A673 (cell line): ENCODE measurements around the gene CYBA. TPM values are rescaled to one million over a fixed set of nuclear protein-coding genes. Genes with fewer than 3 reads are reported as not detected.

Experiments
- BruUV-seq: library from RNA; stranded (reverse); fragments of 400-500 nt; replicated peaks from 2 replicates; lab custom pipeline; 2021; lab: Mats Ljungman, UMichigan
- CTCF ChIA-PET: fragments of 300-600 bp; sonication (Branson Sonifier 250); formaldehyde crosslinking; loops from one replicate; lab custom pipeline; 2022; ENCODE audit warnings: antibody characterized with exemption; lab: Charles Lee
- POLR2A ChIA-PET: fragments of 300-600 bp; sonication (Branson Sonifier 250); formaldehyde crosslinking; loops from one replicate; lab custom pipeline; 2022; ENCODE audit warnings: antibody characterized with exemption; ENCODE audit not compliant: low non-redundant PET; lab: Charles Lee
- DNase-seq: peaks from one replicate; pipeline ENCODE4 v3.0.0-alpha.2; 2015; ENCODE audit warnings: low spot score
- H3K27ac ChIP-seq: fragments of 200-600 bp; sonication (generic); 2 replicates; pipeline ENCODE4 v1.5.1; 2016; ENCODE audit warnings: mixed run types, low read depth, mild to moderate bottlenecking, mixed read lengths, antibody characterized with exemption, low read length; ENCODE audit not compliant: poor library complexity, severe bottlenecking
- H3K27me3 ChIP-seq: fragments of 200-600 bp; sonication (generic); replicated peaks from 2 replicates; pipeline ENCODE4 v1.6.1; 2017; ENCODE audit warnings: mixed run types, low read depth, mild to moderate bottlenecking, mixed read lengths, antibody characterized with exemption, low read length; ENCODE audit not compliant: insufficient read depth, poor library complexity
- H3K36me3 ChIP-seq: fragments of 200-600 bp; sonication (generic); 2 replicates; pipeline ENCODE4 v1.6.1; 2016; ENCODE audit warnings: mixed run types, mild to moderate bottlenecking, mixed read lengths, antibody characterized with exemption, low read length; ENCODE audit not compliant: insufficient read depth, poor library complexity, severe bottlenecking
- H3K4me1 ChIP-seq: fragments of 200-600 bp; sonication (generic); 2 replicates; pipeline ENCODE4 v1.6.1; 2017; ENCODE audit warnings: mixed run types, mild to moderate bottlenecking, mixed read lengths, antibody characterized with exemption, low read length; ENCODE audit not compliant: insufficient read depth, poor library complexity, severe bottlenecking
- H3K4me3 ChIP-seq: fragments of 200-600 bp; sonication (generic); 2 replicates; pipeline ENCODE4 v1.5.1; 2016; ENCODE audit warnings: low read depth, mixed run types, mild to moderate bottlenecking, mixed read lengths, low read length; ENCODE audit not compliant: poor library complexity, severe bottlenecking
- H3K9me3 ChIP-seq: fragments of 200-600 bp; sonication (generic); 2 replicates; pipeline ENCODE4 v1.6.1; 2016; ENCODE audit warnings: mixed run types, low read depth, mild to moderate bottlenecking, mixed read lengths, antibody characterized with exemption, low read length; ENCODE audit not compliant: poor library complexity, severe bottlenecking
- EZH2 ChIP-seq: fragments of 200-600 bp; sonication (generic); IDR thresholded peaks from 2 replicates; pipeline ENCODE4 v1.6.1; 2017; ENCODE audit warnings: borderline replicate concordance, low read depth, mild to moderate bottlenecking, mixed read lengths, antibody characterized with exemption, low read length; ENCODE audit not compliant: poor library complexity, severe bottlenecking
- intact Hi-C: fragments of 100-400 bp; cut with micrococcal nuclease; formaldehyde crosslinking; loops from one replicate; pipeline ENCODE4 v1.10.0; 2022; ENCODE audit not compliant: unreplicated experiment
- total RNA-seq: library from RNA; stranded (reverse); gene quantifications from 2 replicates; pipeline ENCODE4 v1.2.3, GENCODE V29; 2021
- TF ChIP-seq, protein P1 (sequence below): fragments of 300-800, 200-600 bp; sonication (generic); conservative IDR thresholded peaks from 2 replicates; pipeline ENCODE4 v1.5.1; 2017; ENCODE audit warnings: low read depth, mild to moderate bottlenecking, antibody characterized with exemption, low read length, moderate library complexity, mixed read lengths

CYBA gene
- total RNA-seq, 1 experiment from 2014 or later, result 44.7 TPM

DNA sequence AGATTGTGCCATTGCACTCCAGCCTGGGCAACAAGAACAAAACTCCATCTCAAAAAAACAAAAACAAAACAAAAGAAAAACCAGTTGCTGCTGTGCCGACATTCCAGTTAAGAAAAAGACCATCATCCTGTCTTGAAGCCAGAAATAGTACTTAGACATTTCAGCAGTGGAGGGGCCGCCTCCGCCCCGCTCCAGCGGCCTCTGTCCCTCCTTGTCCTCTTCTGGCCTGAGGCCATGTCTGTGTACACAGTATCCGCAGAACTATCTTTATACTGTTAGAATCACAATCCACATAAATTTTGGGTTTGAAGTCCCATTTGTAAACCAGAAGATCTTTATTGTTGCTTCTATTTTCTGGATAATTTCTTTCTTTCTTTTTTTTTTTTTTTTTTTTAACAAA lies 55.8 kb downstream of the CYBA start:
- Histone ChIP-seq H3K4me3 (no peak overlapping the region), H3K36me3 (peaks cover 26% of the 10 kb centered on the region), H3K27me3 (no peaks in the 10 kb centered on the region), H3K9me3 (no peaks in the 10 kb centered on the region), H3K4me1 (no peaks in the 10 kb centered on the region), H3K27ac (no peak overlapping the region)
- no TSS peak for BruUV-seq
- TF ChIP-seq, protein P1, sequence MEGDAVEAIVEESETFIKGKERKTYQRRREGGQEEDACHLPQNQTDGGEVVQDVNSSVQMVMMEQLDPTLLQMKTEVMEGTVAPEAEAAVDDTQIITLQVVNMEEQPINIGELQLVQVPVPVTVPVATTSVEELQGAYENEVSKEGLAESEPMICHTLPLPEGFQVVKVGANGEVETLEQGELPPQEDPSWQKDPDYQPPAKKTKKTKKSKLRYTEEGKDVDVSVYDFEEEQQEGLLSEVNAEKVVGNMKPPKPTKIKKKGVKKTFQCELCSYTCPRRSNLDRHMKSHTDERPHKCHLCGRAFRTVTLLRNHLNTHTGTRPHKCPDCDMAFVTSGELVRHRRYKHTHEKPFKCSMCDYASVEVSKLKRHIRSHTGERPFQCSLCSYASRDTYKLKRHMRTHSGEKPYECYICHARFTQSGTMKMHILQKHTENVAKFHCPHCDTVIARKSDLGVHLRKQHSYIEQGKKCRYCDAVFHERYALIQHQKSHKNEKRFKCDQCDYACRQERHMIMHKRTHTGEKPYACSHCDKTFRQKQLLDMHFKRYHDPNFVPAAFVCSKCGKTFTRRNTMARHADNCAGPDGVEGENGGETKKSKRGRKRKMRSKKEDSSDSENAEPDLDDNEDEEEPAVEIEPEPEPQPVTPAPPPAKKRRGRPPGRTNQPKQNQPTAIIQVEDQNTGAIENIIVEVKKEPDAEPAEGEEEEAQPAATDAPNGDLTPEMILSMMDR, result no peak
- no peak for TF ChIP-seq EZH2
- intact Hi-C loops, result no loop called here
- CTCF ChIA-PET, result no interaction called here
- POLR2A ChIA-PET, result no interaction called here
- DNase-seq, result no peak

DNA sequence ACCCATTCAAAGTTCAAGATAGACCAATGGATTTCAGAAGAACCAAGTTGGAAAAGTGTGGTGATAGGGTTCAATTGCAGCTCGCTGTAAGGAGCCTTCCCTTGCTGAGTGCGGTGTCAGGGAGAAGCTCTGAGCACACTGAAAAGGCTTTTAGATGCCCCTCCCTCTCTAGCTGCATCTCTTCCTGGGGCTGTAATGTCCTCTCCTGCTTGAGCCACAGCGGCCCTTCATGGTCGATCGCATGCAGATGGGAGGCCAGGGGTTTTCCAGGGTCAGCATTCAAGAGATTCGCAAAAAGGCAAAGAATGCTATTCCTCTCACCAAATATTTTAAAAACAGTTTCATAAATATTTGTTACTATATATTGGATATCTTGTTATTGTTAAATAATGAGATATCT lies 56.9 kb downstream of the CYBA start:
- POLR2A ChIA-PET, result no interaction called here
- CTCF ChIA-PET, result no interaction called here
- no peak for DNase-seq
- intact Hi-C loops, result no loop called here
- no peak overlapping the region for H3K4me3 ChIP-seq
- BruUV-seq, result no TSS peak
- no peak for TF ChIP-seq EZH2
- TF ChIP-seq, protein P1, result no peak
- H3K27ac ChIP-seq, result no peak overlapping the region
- H3K9me3 ChIP-seq, result no peaks in the 10 kb centered on the region
- no peaks in the 10 kb centered on the region for H3K27me3 ChIP-seq
- H3K36me3 ChIP-seq, result peaks cover 24% of the 10 kb centered on the region
- H3K4me1 ChIP-seq, result no peaks in the 10 kb centered on the region

DNA sequence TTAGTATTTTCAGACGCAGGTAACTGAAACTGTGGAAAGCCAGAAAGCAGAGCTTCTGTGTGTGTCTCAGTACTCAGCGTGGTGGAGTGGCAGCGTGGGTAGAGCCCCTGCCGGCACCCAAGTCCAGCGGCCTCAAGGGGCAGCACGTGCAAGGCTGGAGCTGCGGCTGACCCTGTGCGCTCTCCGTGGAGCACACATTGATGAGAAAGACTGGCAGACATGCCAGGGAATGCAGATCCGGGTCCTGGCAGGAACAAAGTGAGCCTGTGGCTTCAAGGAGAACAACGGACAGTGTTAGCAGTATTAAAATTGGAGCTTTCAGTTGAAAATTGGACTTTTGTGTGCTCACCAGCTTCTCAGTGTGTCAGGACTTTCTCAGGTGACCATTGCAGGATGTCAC lies 57.4 kb downstream of the CYBA start:
- intact Hi-C loops, result no loop called here
- no TSS peak for BruUV-seq
- no peak for TF ChIP-seq EZH2
- TF ChIP-seq, protein P1, result no peak
- Histone ChIP-seq H3K4me3 (no peak overlapping the region), H3K9me3 (no peaks in the 10 kb centered on the region), H3K36me3 (peaks cover 23% of the 10 kb centered on the region), H3K4me1 (no peaks in the 10 kb centered on the region), H3K27me3 (no peaks in the 10 kb centered on the region), H3K27ac (no peak overlapping the region)
- ChIA-PET POLR2A (no interaction called here), CTCF (no interaction called here)
- DNase-seq, result no peak

Other genes with a start within 250 kb of the CYBA start
- 5.6 and 6.7 TPM in 2 replicates for gene ZFPM1, start 197.8 kb downstream of the CYBA start, total RNA-seq
- 75.9 and 83.4 TPM in 2 replicates for gene ZC3H18, start 80.7 kb downstream of the CYBA start, total RNA-seq
- gene IL17C, start 12.5 kb downstream of the CYBA start, total RNA-seq, result 0.28 TPM in 1 of 2 replicates, not detected in the other
- 127 and 131 TPM in 2 replicates for gene MVD, start 12.0 kb upstream of the CYBA start, total RNA-seq
- gene SNAI3, start 35.5 kb upstream of the CYBA start, total RNA-seq, result not detected in 2 replicates
- gene RNF166, start 55.4 kb upstream of the CYBA start, total RNA-seq, result 32.3 and 36.3 TPM in 2 replicates
- gene CTU2, start 55.5 kb upstream of the CYBA start, total RNA-seq, result 45.0 and 47.5 TPM in 2 replicates
- 174 and 182 TPM in 2 replicates for gene PIEZO1, start 134.2 kb upstream of the CYBA start, total RNA-seq
- 103 TPM in 2 replicates for gene CDT1, start 152.7 kb upstream of the CYBA start, total RNA-seq
- 129 and 134 TPM in 2 replicates for gene APRT, start 160.9 kb upstream of the CYBA start, total RNA-seq
- gene GALNS, start 205.9 kb upstream of the CYBA start, total RNA-seq, result 54.8 and 60.6 TPM in 2 replicates
- gene TRAPPC2L, start 206.1 kb upstream of the CYBA start, total RNA-seq, result 89.9 and 98.6 TPM in 2 replicates
- gene PABPN1L, start 215.6 kb upstream of the CYBA start, total RNA-seq, result not detected in 2 replicates